ENCODE results near the gene NPHP1. TPM values are rescaled to one million over a fixed set of nuclear protein-coding genes. Genes with fewer than 3 reads are reported as not detected.

Gene NPHP1
- total and polyA plus RNA-seq, 2 of the 8 experiments (the other 6 are each of a cell fraction or from before 2014, with no cell fraction given), result 1.4 to 2.8 TPM

- TF ChIP-seq GABPA (IDR thresholded peaks at IDR 0.05; ENCODE audit: borderline replicate concordance, insufficient read depth, low read length) (no peak), ASH2L (IDR thresholded peaks at IDR 0.05; ENCODE audit: low read length) (no peak), SP4 (IDR thresholded peaks at IDR 0.05; ENCODE audit: low read length) (no peak), POLR2AphosphoS5 (IDR thresholded peaks at IDR 0.05; ENCODE audit: low read depth, low read length) (no peak)
Observed at GRCh38 chr2:110146945-110147332, 57.9 kb downstream of the NPHP1 start (continued).
